NT2/D1 (cell line): ENCODE data around the gene RNF151.

Experiments
- SUZ12 ChIP-seq: IDR thresholded peaks from 2 replicates; pipeline ENCODE4 v1.6.1; 2011; ENCODE audit not compliant: insufficient read length, insufficient read depth; ENCODE audit errors: extremely low read depth
- ZNF274 ChIP-seq: IDR thresholded peaks from 2 replicates; pipeline ENCODE4 v1.6.1; 2011; ENCODE audit warnings: mild to moderate bottlenecking, low read depth, low read length

- TF ChIP-seq ZNF274 (no peak), SUZ12 (no peak)
Observed at GRCh38 chr16:1940273-1941161, 26.1 kb upstream of the RNF151 start.
